Colonic mucosa (tissue), 4 donors: ENCODE results near the gene FRMD8. TPM values are rescaled to one million over a fixed set of nuclear protein-coding genes. Genes with fewer than 3 reads are reported as not detected.

Experiments
- DNase-seq: peaks from one replicate; pipeline ENCODE4 v3.0.0-alpha.2; 2020
- H3K27ac ChIP-seq: fragments of 200-600 bp; one replicate; pipeline ENCODE4 v1.8.0; 2021
- H3K27me3 ChIP-seq: fragments of 200-600 bp; one replicate; pipeline ENCODE4 v1.8.0; 2021
- H3K36me3 ChIP-seq: fragments of 200-600 bp; one replicate; pipeline ENCODE4 v1.8.0; 2021
- H3K4me1 ChIP-seq: fragments of 200-600 bp; one replicate; pipeline ENCODE4 v1.8.0; 2021; ENCODE audit warnings: mild to moderate bottlenecking
- H3K4me3 ChIP-seq: fragments of 200-600 bp; one replicate; pipeline ENCODE4 v1.8.0; 2021
- H3K9ac ChIP-seq, 2 donors: one replicate each; pipeline ENCODE4 v1.7.0; 2013; ENCODE audit warnings: control low read depth in 2 of 2, low read depth in 2 of 2, low read length in 2 of 2
- H3K9me3 ChIP-seq: fragments of 200-600 bp; one replicate; pipeline ENCODE4 v1.8.0; 2021
- intact Hi-C: fragments of 100-400 bp; cut with DNase I; formaldehyde crosslinking; loops from one replicate; pipeline ENCODE4 v1.14.1; 2022
- total RNA-seq, 2 donors: library from RNA; stranded (reverse); fragmentation: NEBNext Ultra II Directional in 1 of 2; extraction: Animal tissue kit (Norgen Biotek cat#: 25700) in 1 of 2; gene quantifications; one replicate each; pipeline ENCODE4 v1.2.1, GENCODE V29; 2021
- TF ChIP-seq, protein P1 (sequence below): fragments of 200-600 bp; IDR thresholded peaks from one replicate; pipeline ENCODE4 v1.8.0; 2022; ENCODE audit warnings: antibody characterized with exemption, mild to moderate bottlenecking
- donor health status: healthy.
- donor health status: DM: no; HTN: no; CAD: no.
- donor health status: DM: no; HTN: no; CAD: no.

The FRMD8 gene
- total RNA-seq, 2 donors from 2014 or later = 30.7 to 43.9 TPM

DNA sequence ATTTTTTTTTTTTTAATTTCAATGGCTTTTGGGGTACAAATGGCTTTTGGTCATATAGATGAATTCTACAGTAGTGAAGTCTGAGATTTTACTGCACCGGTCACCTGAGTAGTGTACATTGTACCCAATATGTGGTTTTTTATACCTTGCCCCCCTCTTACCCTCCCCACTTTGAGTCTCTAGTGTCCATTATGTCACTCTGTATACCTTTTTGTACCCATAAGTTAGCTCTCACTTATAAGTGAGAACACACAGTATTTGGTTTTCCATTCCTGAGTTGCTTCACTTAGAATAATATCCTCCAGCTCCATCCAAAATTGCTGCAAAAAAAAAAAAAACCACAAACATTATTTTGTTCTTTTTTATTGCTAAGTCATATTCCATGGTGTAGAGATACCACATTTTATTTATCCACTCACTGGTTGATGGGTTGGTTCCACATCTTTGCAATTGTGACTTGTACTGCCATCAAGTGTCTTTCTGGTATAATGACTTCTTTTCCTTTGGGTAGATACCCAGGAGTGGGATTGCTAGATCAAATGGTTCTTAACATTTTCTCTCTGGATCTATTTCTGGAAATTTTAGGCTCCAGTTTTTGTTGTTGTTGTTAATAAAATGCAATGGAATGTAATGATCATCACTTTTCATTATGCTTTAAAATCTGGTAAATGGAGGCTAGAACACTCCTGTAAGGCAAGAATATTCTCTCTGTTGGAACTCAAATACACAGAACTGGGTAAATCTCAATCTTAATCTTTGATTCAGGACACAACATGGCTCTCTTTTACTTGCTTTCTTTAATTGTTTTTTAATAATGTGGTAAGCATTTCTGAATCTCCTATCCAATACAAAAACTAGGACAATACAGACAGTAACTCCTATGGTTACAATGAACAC lies 46.5 kb downstream of the FRMD8 start:
- H3K9me3 ChIP-seq = no peaks in the 10 kb centered on the region
- TF ChIP-seq, protein P1, sequence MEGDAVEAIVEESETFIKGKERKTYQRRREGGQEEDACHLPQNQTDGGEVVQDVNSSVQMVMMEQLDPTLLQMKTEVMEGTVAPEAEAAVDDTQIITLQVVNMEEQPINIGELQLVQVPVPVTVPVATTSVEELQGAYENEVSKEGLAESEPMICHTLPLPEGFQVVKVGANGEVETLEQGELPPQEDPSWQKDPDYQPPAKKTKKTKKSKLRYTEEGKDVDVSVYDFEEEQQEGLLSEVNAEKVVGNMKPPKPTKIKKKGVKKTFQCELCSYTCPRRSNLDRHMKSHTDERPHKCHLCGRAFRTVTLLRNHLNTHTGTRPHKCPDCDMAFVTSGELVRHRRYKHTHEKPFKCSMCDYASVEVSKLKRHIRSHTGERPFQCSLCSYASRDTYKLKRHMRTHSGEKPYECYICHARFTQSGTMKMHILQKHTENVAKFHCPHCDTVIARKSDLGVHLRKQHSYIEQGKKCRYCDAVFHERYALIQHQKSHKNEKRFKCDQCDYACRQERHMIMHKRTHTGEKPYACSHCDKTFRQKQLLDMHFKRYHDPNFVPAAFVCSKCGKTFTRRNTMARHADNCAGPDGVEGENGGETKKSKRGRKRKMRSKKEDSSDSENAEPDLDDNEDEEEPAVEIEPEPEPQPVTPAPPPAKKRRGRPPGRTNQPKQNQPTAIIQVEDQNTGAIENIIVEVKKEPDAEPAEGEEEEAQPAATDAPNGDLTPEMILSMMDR = no peak
- DNase-seq = no peak
- no peak overlapping the region for H3K9ac ChIP-seq
- peaks cover 4% of the 10 kb centered on the region for H3K36me3 ChIP-seq
- H3K4me3 ChIP-seq = no peak overlapping the region
- intact Hi-C loops = no loop called here
- no peak overlapping the region for H3K27ac ChIP-seq
- H3K4me1 ChIP-seq = peaks cover 5% of the 10 kb centered on the region
- no peaks in the 10 kb centered on the region for H3K27me3 ChIP-seq

DNA sequence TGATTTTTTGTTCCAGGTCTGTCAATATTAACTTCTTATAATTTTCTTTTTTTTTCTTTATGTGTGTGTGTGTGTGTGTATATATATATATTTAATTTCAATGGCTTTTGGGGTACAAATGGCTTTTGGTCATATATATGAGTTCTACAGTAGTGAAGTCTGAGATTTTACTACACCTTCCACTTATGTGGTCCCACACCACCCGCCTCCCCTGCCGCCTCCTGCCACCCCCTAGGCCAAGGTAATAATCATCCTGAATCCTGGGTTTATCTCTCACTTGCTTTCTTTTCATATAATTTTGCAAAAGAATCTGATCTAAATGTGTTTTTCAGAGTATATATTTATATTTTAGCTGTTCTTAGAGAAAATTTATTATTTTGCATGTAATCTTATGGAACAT lies 47.2 kb downstream of the FRMD8 start:
- Histone ChIP-seq H3K27ac (no peak overlapping the region), H3K36me3 (peaks cover 6% of the 10 kb centered on the region), H3K4me1 (peaks cover 5% of the 10 kb centered on the region), H3K27me3 (no peaks in the 10 kb centered on the region), H3K9ac (no peak overlapping the region), H3K4me3 (no peak overlapping the region), H3K9me3 (no peaks in the 10 kb centered on the region)
- intact Hi-C loops = no loop called here
- no peak for DNase-seq
- TF ChIP-seq, protein P1 = no peak

DNA sequence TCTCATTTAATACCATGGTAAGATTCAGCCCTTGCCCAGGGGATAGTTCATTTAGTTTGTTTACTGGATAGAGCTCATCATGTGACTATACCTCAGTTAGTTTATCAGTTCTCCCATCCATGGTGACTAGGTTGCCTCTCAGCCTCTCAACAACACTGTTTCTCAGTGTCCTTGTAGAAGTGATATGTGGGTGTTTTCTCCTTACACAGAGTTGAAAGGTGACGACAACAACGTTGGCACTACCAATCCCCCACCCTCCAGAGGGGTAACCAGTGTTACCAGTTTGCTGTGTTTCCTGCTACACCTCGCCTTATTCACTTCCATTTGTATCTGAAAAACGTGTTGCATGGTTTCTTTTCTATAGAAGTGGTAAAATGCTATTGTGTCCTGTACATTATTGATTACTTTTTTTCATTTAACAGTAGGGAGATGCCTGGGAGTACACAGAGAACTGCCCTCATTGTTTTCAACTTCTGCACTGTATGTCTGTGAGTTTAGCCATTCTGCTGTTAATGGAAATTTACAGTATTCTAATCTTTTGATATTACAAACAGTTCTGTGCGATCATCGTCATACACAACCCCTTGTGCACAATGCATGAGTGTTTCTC lies 47.7 kb downstream of the FRMD8 start:
- no peak overlapping the region for H3K4me3 ChIP-seq
- H3K27ac ChIP-seq = no peak overlapping the region
- H3K27me3 ChIP-seq = no peaks in the 10 kb centered on the region
- peaks cover 6% of the 10 kb centered on the region for H3K36me3 ChIP-seq
- H3K4me1 ChIP-seq = peaks cover 7% of the 10 kb centered on the region
- no peaks in the 10 kb centered on the region for H3K9me3 ChIP-seq
- intact Hi-C loops = no loop called here
- H3K9ac ChIP-seq = peak overlapping the region in 1 of 2 donors; percentile 38
- TF ChIP-seq, protein P1 = no peak
- no peak for DNase-seq

DNA sequence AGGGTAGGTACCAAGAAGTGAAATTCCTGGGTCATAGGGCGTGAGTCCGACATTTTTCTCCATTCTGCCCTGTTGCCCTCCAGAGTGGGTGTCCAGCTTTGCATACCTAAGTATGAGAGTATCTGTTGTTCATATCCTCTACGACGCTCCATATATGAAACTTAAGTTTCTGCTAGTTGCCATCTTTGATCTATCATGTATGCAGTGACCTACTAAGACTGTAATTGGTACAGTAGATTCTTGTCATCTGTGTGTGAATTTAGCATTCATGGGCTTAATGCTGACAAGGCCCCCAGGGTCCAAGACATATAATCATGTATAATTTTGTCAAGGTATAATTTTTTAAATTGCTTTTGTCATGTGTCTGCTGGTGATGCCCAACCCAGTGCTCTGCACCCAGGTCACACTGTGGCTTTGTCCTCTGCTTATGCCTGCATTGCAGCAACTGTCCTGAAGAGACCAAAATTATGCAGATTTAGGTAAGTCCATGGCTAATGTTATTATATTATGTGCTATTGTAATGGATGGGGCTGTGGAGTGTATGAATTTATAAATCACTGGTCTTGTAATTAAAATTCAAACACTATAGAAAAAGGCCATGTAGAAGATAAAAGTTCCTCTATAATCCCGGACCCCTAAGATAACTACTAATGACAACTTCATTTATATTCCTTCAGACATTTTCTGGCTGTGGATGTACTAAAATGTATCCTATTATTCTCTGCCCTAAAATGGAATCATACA lies 48.4 kb downstream of the FRMD8 start:
- no peak overlapping the region for H3K27ac ChIP-seq
- TF ChIP-seq, protein P1 = no peak
- H3K9ac ChIP-seq = peak overlapping the region in 1 of 2 donors; percentile 38
- peaks cover 8% of the 10 kb centered on the region for H3K4me1 ChIP-seq
- no peaks in the 10 kb centered on the region for H3K9me3 ChIP-seq
- no peak overlapping the region for H3K4me3 ChIP-seq
- H3K36me3 ChIP-seq = peaks cover 6% of the 10 kb centered on the region
- DNase-seq = no peak
- H3K27me3 ChIP-seq = no peaks in the 10 kb centered on the region
- intact Hi-C loops = no loop called here

DNA sequence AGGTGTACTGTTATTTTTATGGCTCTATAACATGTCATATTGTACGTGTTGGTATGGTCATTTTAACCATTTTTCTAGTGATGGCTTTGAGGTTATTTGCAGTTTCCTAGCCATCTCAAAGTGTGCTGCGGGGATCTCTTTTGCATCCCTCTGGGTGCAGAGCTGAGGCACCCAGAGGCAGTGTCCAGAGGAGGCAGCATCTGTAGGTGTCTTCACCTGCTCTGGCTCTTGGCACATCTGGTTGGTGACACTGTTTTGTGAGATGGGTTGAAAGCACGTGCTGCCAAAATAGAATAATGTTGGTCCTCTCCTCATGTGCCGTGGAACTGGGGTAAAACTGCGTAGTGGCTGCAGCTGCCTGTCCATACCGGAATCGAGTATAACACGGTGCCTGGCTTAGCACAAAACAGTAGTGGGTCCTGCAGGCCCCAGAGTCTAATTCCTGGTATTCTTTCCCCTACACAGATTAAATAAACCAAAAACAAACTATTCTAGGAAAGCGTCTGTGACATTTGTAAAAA lies 49.0 kb downstream of the FRMD8 start:
- Histone ChIP-seq H3K9ac (no peak overlapping the region), H3K9me3 (no peaks in the 10 kb centered on the region), H3K4me1 (peaks cover 8% of the 10 kb centered on the region), H3K4me3 (no peak overlapping the region), H3K27ac (no peak overlapping the region), H3K36me3 (peaks cover 6% of the 10 kb centered on the region), H3K27me3 (no peaks in the 10 kb centered on the region)
- DNase-seq = no peak
- intact Hi-C loops = no loop called here
- TF ChIP-seq, protein P1 = no peak
